Measurements from ENCODE around the gene GRHL3. TPM values are rescaled to one million over a fixed set of nuclear protein-coding genes. Genes with fewer than 3 reads are reported as not detected.

Gene GRHL3
- total RNA-seq, 2 donors from 2014 or later = 0.54 to 1.3 TPM

DNA sequence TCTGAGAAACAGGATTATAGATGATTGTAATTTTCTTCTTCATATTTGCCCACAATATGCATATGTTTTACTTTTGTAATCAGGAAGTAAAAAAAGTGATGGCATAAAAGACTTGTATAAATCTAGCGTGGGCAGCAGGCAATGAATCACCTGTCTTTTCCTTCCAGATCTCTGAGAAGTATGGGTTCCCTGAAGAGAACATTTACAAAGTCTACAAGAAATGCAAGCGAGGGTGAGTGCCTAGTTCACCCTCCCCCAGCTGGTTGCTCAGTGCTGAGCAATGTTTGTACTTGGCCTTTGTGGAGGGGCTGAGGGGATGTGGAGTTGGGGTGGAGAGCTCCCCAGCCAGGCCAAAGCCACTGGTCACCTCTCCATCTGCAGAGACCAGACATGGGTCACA lies 30.7 kb downstream of the GRHL3 start:
- Histone ChIP-seq H3K36me3 (no peaks in the 10 kb centered on the region), H3K4me3 (no peak overlapping the region), H3K27ac (no peak overlapping the region), H3K4me1 (ENCODE audit: control insufficient read depth in 1 of 2, low read depth in 2 of 2) (no peaks in the 10 kb centered on the region), H3K9me3 (no peaks in the 10 kb centered on the region), H3K27me3 (replicated peaks; ENCODE audit: insufficient read depth) (no peaks in the 10 kb centered on the region)
- DNase-seq (ENCODE audit: low spot score) = no peak
- no peak for ATAC-seq (ENCODE audit: insufficient number of reproducible peaks, low FRiP score, low read depth)
- TF ChIP-seq CTCF (IDR thresholded peaks at IDR 0.05) = no peak

GRCh38 chr1:24351247-24351646 lies 32.1 kb downstream of the GRHL3 start:
- H3K36me3 ChIP-seq = no peaks in the 10 kb centered on the region
- no peak for TF ChIP-seq CTCF (IDR thresholded peaks at IDR 0.05)
- DNase-seq (ENCODE audit: low spot score) (no peak), ATAC-seq (ENCODE audit: insufficient number of reproducible peaks, low FRiP score, low read depth) (no peak)
- no peak overlapping the region for H3K27ac ChIP-seq
- H3K4me3 ChIP-seq = no peak overlapping the region
- no peaks in the 10 kb centered on the region for H3K9me3 ChIP-seq
- no peaks in the 10 kb centered on the region for H3K4me1 ChIP-seq (ENCODE audit: control insufficient read depth in 1 of 2, low read depth in 2 of 2)
- H3K27me3 ChIP-seq (replicated peaks; ENCODE audit: insufficient read depth) = no peaks in the 10 kb centered on the region

DNA sequence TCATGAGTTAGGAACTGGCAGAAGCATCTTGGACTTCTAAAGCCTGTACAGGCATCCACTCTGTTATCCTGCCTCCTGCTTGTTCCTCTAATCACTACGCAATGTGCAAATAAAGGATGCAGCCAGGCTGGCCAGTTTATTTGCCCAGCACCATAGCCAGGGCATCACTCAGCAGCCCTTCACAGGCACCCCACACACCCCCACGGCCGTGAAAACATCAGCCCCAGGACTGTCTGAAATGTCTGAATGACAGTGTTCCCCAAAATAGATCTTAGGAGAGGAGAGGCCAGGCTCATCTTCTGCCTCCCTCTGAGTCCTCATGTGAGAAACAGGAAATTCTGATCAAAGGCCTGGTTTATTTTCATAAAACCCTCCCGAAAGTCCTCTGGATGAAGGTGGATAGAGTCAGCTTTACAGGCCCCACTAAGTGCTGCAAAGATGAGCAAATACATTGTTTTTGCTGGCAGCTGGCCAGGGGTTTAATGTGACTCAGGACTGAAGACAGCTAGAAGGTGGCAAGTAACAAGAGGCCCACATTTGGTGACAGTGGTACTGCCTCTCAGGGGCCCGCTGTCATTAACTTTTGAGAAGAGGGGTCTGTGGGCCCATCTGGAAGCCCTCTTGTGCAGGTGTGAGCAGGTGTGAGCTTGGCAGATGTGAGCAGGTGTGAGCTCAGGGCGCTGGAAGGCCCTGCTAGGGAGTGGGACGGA lies 32.9 kb downstream of the GRHL3 start:
- DNase-seq (ENCODE audit: low spot score) (no peak), ATAC-seq (ENCODE audit: insufficient number of reproducible peaks, low FRiP score, low read depth) (no peak)
- no peaks in the 10 kb centered on the region for H3K4me1 ChIP-seq (ENCODE audit: control insufficient read depth in 1 of 2, low read depth in 2 of 2)
- no peaks in the 10 kb centered on the region for H3K9me3 ChIP-seq
- no peak overlapping the region for H3K27ac ChIP-seq
- H3K27me3 ChIP-seq (replicated peaks; ENCODE audit: insufficient read depth) = no peaks in the 10 kb centered on the region
- no peaks in the 10 kb centered on the region for H3K36me3 ChIP-seq
- TF ChIP-seq CTCF (IDR thresholded peaks at IDR 0.05) = no peak
- no peak overlapping the region for H3K4me3 ChIP-seq

- no peak for TF ChIP-seq CTCF (IDR thresholded peaks at IDR 0.05)
- no peak overlapping the region for H3K27ac ChIP-seq
- no peaks in the 10 kb centered on the region for H3K36me3 ChIP-seq
- no peak for ATAC-seq (ENCODE audit: insufficient number of reproducible peaks, low FRiP score, low read depth)
- H3K4me3 ChIP-seq = no peak overlapping the region
- no peak for DNase-seq (ENCODE audit: low spot score)
- no peaks in the 10 kb centered on the region for H3K4me1 ChIP-seq (ENCODE audit: control insufficient read depth in 1 of 2, low read depth in 2 of 2)
- H3K9me3 ChIP-seq = no peaks in the 10 kb centered on the region
- H3K27me3 ChIP-seq (replicated peaks; ENCODE audit: insufficient read depth) = no peaks in the 10 kb centered on the region
Measured at GRCh38 chr1:24353292-24353891, 34.2 kb downstream of the GRHL3 start.

GRCh38 chr1:24355466-24355865 lies 36.3 kb downstream of the GRHL3 start:
- no peak for ATAC-seq (ENCODE audit: insufficient number of reproducible peaks, low FRiP score, low read depth)
- no peak for TF ChIP-seq CTCF (IDR thresholded peaks at IDR 0.05)
- H3K36me3 ChIP-seq = no peaks in the 10 kb centered on the region

More at GRCh38 chr1:24355466-24355865, 36.3 kb downstream of the GRHL3 start:
- H3K27me3 ChIP-seq (replicated peaks; ENCODE audit: insufficient read depth) = no peaks in the 10 kb centered on the region
- no peak overlapping the region for H3K4me3 ChIP-seq
- H3K27ac ChIP-seq = no peak overlapping the region
- no peak for DNase-seq (ENCODE audit: low spot score)
- no peaks in the 10 kb centered on the region for H3K4me1 ChIP-seq (ENCODE audit: control insufficient read depth in 1 of 2, low read depth in 2 of 2)
- no peaks in the 10 kb centered on the region for H3K9me3 ChIP-seq
